ENCODE results near the gene VSTM4. TPM values are rescaled to one million over a fixed set of nuclear protein-coding genes. Genes with fewer than 3 reads are reported as not detected.

The VSTM4 gene
- total and polyA plus RNA-seq, 2 donors (not counting 1 experiment from before 2014, with no cell fraction given): 8.1 to 27.9 TPM

- Histone ChIP-seq H3K27me3 (ENCODE audit: control insufficient read depth, insufficient read depth, low read length) (peaks cover 2% of the 10 kb centered on the region), H3K79me2 (ENCODE audit: control insufficient read depth, insufficient read depth, low read length) (no peaks in the 10 kb centered on the region), H4K20me1 (ENCODE audit: control insufficient read depth, extremely low read depth, insufficient read depth, low read length) (no peaks in the 10 kb centered on the region), H3K36me3 (ENCODE audit: control insufficient read depth, insufficient read depth, low read length) (no peaks in the 10 kb centered on the region), H2AFZ (ENCODE audit: low read length) (no peak overlapping the region), H3K9ac (ENCODE audit: insufficient read depth, low read length) (no peak overlapping the region), H3K4me3 (replicated peaks in 1 of 4; ENCODE audit: control extremely low read depth in 1 of 4, insufficient read depth in 1 of 4, low read depth in 3 of 4, low read length in 4 of 4) (no peak overlapping the region), H3K9me3 (ENCODE audit: control insufficient read depth, insufficient read depth, low read depth, low read length) (no peaks in the 10 kb centered on the region), H3K4me1 (ENCODE audit: control insufficient read depth, extremely low read depth, insufficient read depth, low read length) (peaks cover 15% of the 10 kb centered on the region), H3K27ac (ENCODE audit: insufficient read depth, low read length) (no peak overlapping the region), H3K4me2 (ENCODE audit: extremely low read depth, insufficient read depth, low read length) (no peak overlapping the region)
- TF ChIP-seq CTCF (conservative IDR thresholded peaks at IDR 0.05 in 1 of 2, IDR thresholded peaks at IDR 0.05 in 1 of 2; ENCODE audit: low read depth in 1 of 2, low read length in 2 of 2) (no peak), EZH2 (IDR thresholded peaks at IDR 0.05; ENCODE audit: low read length, missing control alignments) (no peak)
- no peak for DNase-seq (ENCODE audit: low read depth in 2 of 2)
Observed at GRCh38 chr10:49112851-49113250, 2.5 kb downstream of the VSTM4 start.

GRCh38 chr10:49112098-49112497 lies 3.2 kb downstream of the VSTM4 start:
- Histone ChIP-seq H3K27me3 (ENCODE audit: control insufficient read depth, insufficient read depth, low read length) (peaks cover 2% of the 10 kb centered on the region), H3K4me2 (ENCODE audit: extremely low read depth, insufficient read depth, low read length) (no peak overlapping the region), H3K36me3 (ENCODE audit: control insufficient read depth, insufficient read depth, low read length) (no peaks in the 10 kb centered on the region), H3K9me3 (ENCODE audit: control insufficient read depth, insufficient read depth, low read depth, low read length) (no peaks in the 10 kb centered on the region), H3K4me1 (ENCODE audit: control insufficient read depth, extremely low read depth, insufficient read depth, low read length) (peaks cover 17% of the 10 kb centered on the region), H2AFZ (ENCODE audit: low read length) (no peak overlapping the region), H4K20me1 (ENCODE audit: control insufficient read depth, extremely low read depth, insufficient read depth, low read length) (no peaks in the 10 kb centered on the region), H3K27ac (ENCODE audit: insufficient read depth, low read length) (no peak overlapping the region), H3K9ac (ENCODE audit: insufficient read depth, low read length) (no peak overlapping the region), H3K79me2 (ENCODE audit: control insufficient read depth, insufficient read depth, low read length) (no peaks in the 10 kb centered on the region), H3K4me3 (replicated peaks in 1 of 4; ENCODE audit: control extremely low read depth in 1 of 4, insufficient read depth in 1 of 4, low read depth in 3 of 4, low read length in 4 of 4) (no peak overlapping the region)
- DNase-seq (ENCODE audit: low read depth in 2 of 2): no peak
- TF ChIP-seq CTCF (conservative IDR thresholded peaks at IDR 0.05 in 1 of 2, IDR thresholded peaks at IDR 0.05 in 1 of 2; ENCODE audit: low read depth in 1 of 2, low read length in 2 of 2) (no peak), EZH2 (IDR thresholded peaks at IDR 0.05; ENCODE audit: low read length, missing control alignments) (no peak)

- Histone ChIP-seq H3K79me2 (ENCODE audit: control insufficient read depth, insufficient read depth, low read length) (no peaks in the 10 kb centered on the region), H2AFZ (ENCODE audit: low read length) (no peak overlapping the region), H3K9ac (ENCODE audit: insufficient read depth, low read length) (no peak overlapping the region), H3K36me3 (ENCODE audit: control insufficient read depth, insufficient read depth, low read length) (no peaks in the 10 kb centered on the region), H3K9me3 (ENCODE audit: control insufficient read depth, insufficient read depth, low read depth, low read length) (no peaks in the 10 kb centered on the region), H3K27ac (ENCODE audit: insufficient read depth, low read length) (no peak overlapping the region), H3K4me1 (ENCODE audit: control insufficient read depth, extremely low read depth, insufficient read depth, low read length) (peaks cover 22% of the 10 kb centered on the region), H3K4me3 (replicated peaks in 1 of 4; ENCODE audit: control extremely low read depth in 1 of 4, insufficient read depth in 1 of 4, low read depth in 3 of 4, low read length in 4 of 4) (no peak overlapping the region), H3K27me3 (ENCODE audit: control insufficient read depth, insufficient read depth, low read length) (peaks cover 2% of the 10 kb centered on the region), H4K20me1 (ENCODE audit: control insufficient read depth, extremely low read depth, insufficient read depth, low read length) (no peaks in the 10 kb centered on the region), H3K4me2 (ENCODE audit: extremely low read depth, insufficient read depth, low read length) (no peak overlapping the region)
- no peak for DNase-seq (ENCODE audit: low read depth in 2 of 2)
- no peak for TF ChIP-seq EZH2 (IDR thresholded peaks at IDR 0.05; ENCODE audit: low read length, missing control alignments)
Observed at GRCh38 chr10:49111320-49111698, 4.0 kb downstream of the VSTM4 start.
